RKO (cell line): ENCODE results near the gene NUMBL.
A peak's percentile ranks its signal among the peaks of the same experiment; 100 is the strongest.
"Not testable (repeated sequence)": the region's sequence is repeated elsewhere in the genome, so short reads cannot be mapped to it uniquely, and the experiment has no call there.

Experiments used
- DNase-seq: peaks from one replicate; pipeline ENCODE4 v3.0.0-alpha.2; 2016; ENCODE audit warnings: low spot score

The NUMBL gene

GRCh38 chr19:40690050-40690692 is at the start of gene NUMBL:
Gene NUMBL (minus strand): TSS chr19:40690651. CDS start chr19:40690483, 168 bp downstream.
- DNase-seq = no peak

GRCh38 chr19:40739030-40739839 is 48.8 kb upstream of the NUMBL start:
- DNase-seq = no peak

- no peak for DNase-seq
These were observed 46.7 kb upstream of the NUMBL start for GRCh38 chr19:40737102-40737644.

GRCh38 chr19:40736661-40737060 is 46.2 kb upstream of the NUMBL start:
- no peak for DNase-seq

- DNase-seq = no peak
These were observed 44.7 kb upstream of the NUMBL start for GRCh38 chr19:40735013-40735771.

GRCh38 chr19:40733149-40733548 is 42.7 kb upstream of the NUMBL start:
- DNase-seq = no peak

GRCh38 chr19:40732304-40732703 is 41.9 kb upstream of the NUMBL start:
- not testable (repeated sequence) for DNase-seq

- not testable (repeated sequence) for DNase-seq
These were observed 39.6 kb upstream of the NUMBL start for GRCh38 chr19:40730065-40730464.

- DNase-seq = no peak
These were observed 35.8 kb upstream of the NUMBL start for GRCh38 chr19:40726279-40726678.

GRCh38 chr19:40724855-40725254 is 34.4 kb upstream of the NUMBL start:
- no peak for DNase-seq

GRCh38 chr19:40724315-40724714 is 33.9 kb upstream of the NUMBL start:
- DNase-seq = no peak

GRCh38 chr19:40723661-40724254 is 33.3 kb upstream of the NUMBL start:
- no peak for DNase-seq

- DNase-seq = peak; percentile 45
These were observed 31.6 kb upstream of the NUMBL start for GRCh38 chr19:40721936-40722661.

GRCh38 chr19:40721140-40721486 is 30.7 kb upstream of the NUMBL start:
- DNase-seq = no peak

GRCh38 chr19:40719414-40719894 is 29.0 kb upstream of the NUMBL start:
- no peak for DNase-seq

- peak; percentile 71 for DNase-seq
These were observed 28.4 kb upstream of the NUMBL start for GRCh38 chr19:40718774-40719391.

GRCh38 chr19:40717880-40718773 is 27.7 kb upstream of the NUMBL start:
- peak; percentile 54 for DNase-seq

GRCh38 chr19:40717325-40717879 is 27.0 kb upstream of the NUMBL start:
- peak; percentile 57 for DNase-seq
